Mesenchymal stem cell (in vitro differentiated cells and primary cell): ENCODE results near the gene ERGIC1.

Source experiments
- DNase-seq: peaks from one replicate; pipeline ENCODE4 v3.0.0-alpha.2; 2013
- H2AFZ ChIP-seq: one replicate; pipeline ENCODE4 v1.6.1; 2013; ENCODE audit warnings: low read depth, mild to moderate bottlenecking, control low read depth, inconsistent platforms, low read length, moderate library complexity
- H2AK5ac ChIP-seq: 2 replicates; pipeline ENCODE4 v1.6.1; 2013; ENCODE audit warnings: low read length, moderate library complexity, mild to moderate bottlenecking, inconsistent platforms; ENCODE audit not compliant: severe bottlenecking
- H2BK120ac ChIP-seq: one replicate; pipeline ENCODE4 v1.6.1; 2013; ENCODE audit warnings: low read depth, mild to moderate bottlenecking, inconsistent platforms, low read length, moderate library complexity
- H2BK12ac ChIP-seq, 2 experiments: one replicate each; pipeline ENCODE4 v1.6.1; 2013; ENCODE audit warnings: inconsistent platforms in 2 of 2, low read length in 2 of 2, mild to moderate bottlenecking in 2 of 2, moderate library complexity in 2 of 2, control low read depth in 1 of 2
- H2BK15ac ChIP-seq: one replicate; pipeline ENCODE4 v1.6.1; 2013; ENCODE audit warnings: mild to moderate bottlenecking, low read depth, inconsistent platforms; ENCODE audit not compliant: poor library complexity, severe bottlenecking
- H2BK5ac ChIP-seq: 2 replicates; pipeline ENCODE4 v1.6.1; 2013; ENCODE audit warnings: low read depth, mild to moderate bottlenecking, low read length, control low read depth, inconsistent platforms; ENCODE audit not compliant: poor library complexity, severe bottlenecking
- H3K14ac ChIP-seq, 2 experiments: one replicate each; pipeline ENCODE4 v1.6.1; 2013; ENCODE audit warnings: inconsistent platforms in 2 of 2, low read length in 2 of 2, control low read depth in 1 of 2, mild to moderate bottlenecking in 1 of 2, moderate library complexity in 1 of 2
- H3K18ac ChIP-seq, 2 experiments: one replicate each; pipeline ENCODE4 v1.6.1; 2013; ENCODE audit warnings: inconsistent platforms in 2 of 2, low read length in 2 of 2, control low read depth in 1 of 2, low read depth in 1 of 2, mild to moderate bottlenecking in 1 of 2
- H3K23ac ChIP-seq, 2 experiments: one replicate each; pipeline ENCODE4 v1.6.1; 2013; ENCODE audit warnings: inconsistent platforms in 2 of 2, low read length in 2 of 2, mild to moderate bottlenecking in 2 of 2, moderate library complexity in 2 of 2, control low read depth in 1 of 2
- H3K27ac ChIP-seq: 2 replicates; pipeline ENCODE4 v1.5.1; 2013; ENCODE audit warnings: mild to moderate bottlenecking, moderate library complexity, low read length, control low read depth, inconsistent platforms; ENCODE audit not compliant: poor library complexity, severe bottlenecking
- H3K27me3 ChIP-seq, 2 experiments: 2 replicates each; pipeline versions ENCODE4 v1.6.1 to v1.7.0; 2013; ENCODE audit warnings: low read length in 2 of 2, mild to moderate bottlenecking in 2 of 2, moderate library complexity in 2 of 2, control low read depth in 1 of 2, inconsistent platforms in 1 of 2; ENCODE audit not compliant: control insufficient read depth in 1 of 2, insufficient read depth in 1 of 2
- H3K36me3 ChIP-seq, 2 experiments: 2 replicates each; pipeline versions ENCODE4 v1.6.1 to v1.7.0; 2013; ENCODE audit warnings: low read length in 2 of 2, control low read depth in 1 of 2, inconsistent platforms in 1 of 2, low read depth in 1 of 2, mild to moderate bottlenecking in 1 of 2; ENCODE audit not compliant: insufficient read depth in 2 of 2, control insufficient read depth in 1 of 2
- H3K4ac ChIP-seq, 2 experiments: one replicate each; pipeline ENCODE4 v1.6.1; 2013; ENCODE audit warnings: inconsistent platforms in 2 of 2, low read length in 2 of 2, mild to moderate bottlenecking in 2 of 2, moderate library complexity in 2 of 2, control low read depth in 1 of 2, low read depth in 1 of 2
- H3K4me1 ChIP-seq: 2 replicates; pipeline ENCODE4 v1.6.1; 2013; ENCODE audit warnings: low read depth, low read length, control low read depth; ENCODE audit not compliant: control insufficient read depth, insufficient read depth
- H3K4me2 ChIP-seq: 2 replicates; pipeline ENCODE4 v1.6.1; 2013; ENCODE audit warnings: low read length, mild to moderate bottlenecking, inconsistent platforms; ENCODE audit not compliant: poor library complexity, severe bottlenecking
- H3K4me3 ChIP-seq, 2 experiments: 2 replicates each; pipeline versions ENCODE4 v1.5.1 to v1.7.0; 2013; ENCODE audit warnings: low read length in 2 of 2, mild to moderate bottlenecking in 2 of 2, control low read depth in 1 of 2, low read depth in 1 of 2; ENCODE audit not compliant: insufficient read depth in 1 of 2
- H3K79me1 ChIP-seq: replicated peaks from 2 replicates; pipeline ENCODE4 v1.6.1; 2013; ENCODE audit warnings: mild to moderate bottlenecking, control low read depth, low read length, inconsistent platforms; ENCODE audit not compliant: poor library complexity, severe bottlenecking
- H3K9ac ChIP-seq: 2 replicates; pipeline ENCODE4 v1.7.0; 2013; ENCODE audit warnings: mild to moderate bottlenecking, low read length, moderate library complexity
- H3K9me3 ChIP-seq: 2 replicates; pipeline ENCODE4 v1.7.0; 2013; ENCODE audit warnings: mild to moderate bottlenecking, low read length; ENCODE audit not compliant: control insufficient read depth
- H4K8ac ChIP-seq: one replicate; pipeline ENCODE4 v1.6.1; 2013; ENCODE audit warnings: inconsistent platforms, mild to moderate bottlenecking, low read length, moderate library complexity
- H4K91ac ChIP-seq: one replicate; pipeline ENCODE4 v1.6.1; 2013; ENCODE audit warnings: mild to moderate bottlenecking, low read length, inconsistent platforms
- WGBS: methylation state at CpG from one replicate; pipeline ENCODE4 v1.1.7; 2013; ENCODE audit warnings: mixed read lengths; 5-methylcytosine and 5-hydroxymethylcytosine counted together

ERGIC1 gene

DNA sequence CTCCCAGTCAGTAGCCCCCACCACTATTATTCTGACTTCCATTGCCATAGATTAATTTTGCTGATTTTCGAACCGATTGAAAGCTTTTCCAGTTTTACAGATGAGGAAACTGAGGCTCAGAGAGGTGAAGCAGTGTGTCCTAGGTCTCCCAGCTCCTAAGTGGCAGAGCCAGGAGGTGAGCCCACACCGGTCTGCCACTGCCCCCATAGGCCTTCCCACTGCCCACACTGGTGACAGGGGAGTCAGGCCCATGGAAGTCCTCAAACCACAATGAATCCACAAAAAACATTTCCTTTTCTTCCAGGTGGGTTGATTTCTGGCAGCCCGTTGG lies 70.2 kb downstream of the ERGIC1 start:
- DNase-seq = no peak
- WGBS = 88% methylated on average over 4 of the region's 4 CpGs
- H2BK120ac ChIP-seq = peak overlapping the region; percentile 59

DNA sequence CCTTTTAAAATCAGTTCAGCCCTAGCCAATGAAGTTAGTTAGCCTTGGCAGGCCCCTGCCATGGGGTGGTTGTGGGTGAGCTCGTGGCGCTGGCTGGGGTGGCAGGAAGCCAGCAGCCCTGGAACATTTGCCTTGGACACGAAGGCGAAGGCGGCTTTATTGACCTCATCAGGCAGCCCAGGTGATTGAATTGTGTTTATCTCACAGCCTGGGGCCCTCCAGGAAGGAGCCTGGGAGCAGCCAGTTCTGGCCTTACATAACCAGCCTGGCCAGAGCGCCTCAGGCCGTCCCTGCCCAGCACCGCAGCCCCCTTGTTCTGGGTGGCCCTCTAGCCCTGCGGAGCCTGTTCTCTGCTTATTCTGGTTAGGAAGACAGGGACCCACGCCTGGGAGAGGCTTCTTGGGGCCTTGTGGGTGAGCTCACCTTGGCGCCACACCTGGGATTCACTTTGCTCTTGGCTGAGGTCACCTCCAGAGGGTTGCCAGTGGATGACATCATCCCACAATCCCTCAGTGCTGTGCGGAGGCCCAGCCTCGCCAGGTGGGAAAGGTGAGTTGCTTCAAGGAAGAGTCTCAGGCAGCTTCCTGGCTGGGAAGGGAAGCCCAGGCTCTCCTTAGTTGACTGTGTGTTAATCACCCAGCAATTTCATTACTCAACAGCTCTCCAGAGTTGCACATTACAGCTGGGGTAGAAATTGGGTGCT lies 70.7 kb downstream of the ERGIC1 start:
- Histone ChIP-seq H2AK5ac (peak overlapping the region; percentile 98), H2AFZ (no peak overlapping the region), H3K14ac (no peak overlapping the region), H3K27me3 (no peaks in the 10 kb centered on the region), H2BK12ac (peak overlapping the region; percentile 34 to 94), H4K8ac (no peak overlapping the region), H3K23ac (peak overlapping the region in 1 of 2 experiments; percentile 38), H3K79me1 (peaks cover 8% of the 10 kb centered on the region), H3K18ac (peak overlapping the region; percentile 46 to 79), H3K9me3 (no peaks in the 10 kb centered on the region), H4K91ac (peak overlapping the region; percentile 75), H3K4me2 (no peak overlapping the region), H2BK120ac (peak overlapping the region; percentile 59), H3K27ac (peak overlapping the region; percentile 89), H2BK5ac (peak overlapping the region; percentile 91), H3K4me1 (peaks cover 64% of the 10 kb centered on the region), H2BK15ac (peak overlapping the region; percentile 44), H3K36me3 (peaks cover 13 to 25% of the 10 kb centered on the region in 2 experiments), H3K4me3 (no peak overlapping the region), H3K4ac (peak overlapping the region in 1 of 2 experiments; percentile 42), H3K9ac (peak overlapping the region; percentile 78)
- peak; percentile 87 for DNase-seq
- 77% methylated on average over 11 of the region's 13 CpGs for WGBS

More for the DNA sequence above, 70.2 kb downstream of the ERGIC1 start:
- peak overlapping the region; percentile 75 for H4K91ac ChIP-seq
- no peak overlapping the region for H3K23ac ChIP-seq
- no peak overlapping the region for H3K4me2 ChIP-seq
- peaks cover 10% of the 10 kb centered on the region for H3K79me1 ChIP-seq
- H2BK12ac ChIP-seq = peak overlapping the region; percentile 91 to 94
- H2BK15ac ChIP-seq = no peak overlapping the region
- peak overlapping the region; percentile 91 for H2BK5ac ChIP-seq
- no peak overlapping the region for H2AFZ ChIP-seq
- peak overlapping the region; percentile 78 for H3K9ac ChIP-seq
- peak overlapping the region; percentile 98 for H2AK5ac ChIP-seq
- no peak overlapping the region for H3K4me3 ChIP-seq
- H3K4me1 ChIP-seq = peaks cover 63% of the 10 kb centered on the region
- H3K4ac ChIP-seq = peak overlapping the region in 1 of 2 experiments; percentile 42
- H3K9me3 ChIP-seq = no peaks in the 10 kb centered on the region
- H3K14ac ChIP-seq = peak overlapping the region in 1 of 2 experiments; percentile 53
- peak overlapping the region; percentile 89 for H3K27ac ChIP-seq
- peaks cover 13 to 27% of the 10 kb centered on the region in 2 experiments for H3K36me3 ChIP-seq
- H4K8ac ChIP-seq = peak overlapping the region; percentile 69
- peak overlapping the region; percentile 59 to 79 for H3K18ac ChIP-seq
- no peaks in the 10 kb centered on the region for H3K27me3 ChIP-seq

DNA sequence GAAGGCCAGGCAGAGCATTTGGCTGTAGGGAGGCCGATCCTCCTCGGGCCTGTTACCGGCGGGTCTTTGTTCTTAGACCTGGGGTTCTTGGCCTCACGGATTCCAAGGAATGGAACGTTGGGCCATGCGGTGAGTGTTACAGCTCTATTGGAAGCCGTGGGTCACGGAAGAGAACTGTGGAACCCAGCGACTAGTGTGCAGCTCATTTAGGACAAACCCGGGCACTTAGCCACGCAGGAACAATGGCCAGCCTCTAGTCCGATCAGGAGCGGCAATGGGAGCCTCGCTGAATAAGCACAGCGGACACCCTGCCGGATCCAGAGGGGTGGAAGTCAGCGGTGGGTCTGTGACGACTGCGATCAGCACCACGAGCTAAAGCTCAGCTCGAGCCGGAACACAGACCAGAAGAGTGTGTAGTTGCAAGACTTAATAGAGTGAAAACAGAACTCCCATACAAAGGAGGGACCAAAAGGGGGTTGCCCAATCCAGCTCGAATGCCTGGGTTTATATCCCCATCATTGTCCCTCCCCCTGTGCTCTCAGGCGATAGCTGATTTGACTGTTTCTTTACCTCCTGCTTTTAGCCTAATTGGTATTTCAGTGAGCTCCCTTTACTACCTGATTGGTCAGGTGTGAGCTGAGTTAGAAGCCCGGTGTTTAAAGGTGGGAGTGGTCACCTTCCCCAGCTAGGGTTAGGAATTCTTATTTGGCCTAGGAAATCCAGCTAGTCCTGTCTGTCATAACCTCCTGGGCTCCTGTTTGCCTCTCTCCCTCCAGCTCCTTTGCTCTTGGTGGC lies 71.5 kb downstream of the ERGIC1 start:
- Histone ChIP-seq H4K91ac (no peak overlapping the region), H3K4me1 (peaks cover 59% of the 10 kb centered on the region), H2AK5ac (peak overlapping the region; percentile 98), H3K23ac (no peak overlapping the region), H3K9ac (peak overlapping the region; percentile 33), H2BK5ac (no peak overlapping the region), H2BK120ac (no peak overlapping the region), H3K27me3 (no peaks in the 10 kb centered on the region), H3K79me1 (peaks cover 3% of the 10 kb centered on the region), H3K36me3 (peaks cover 8 to 21% of the 10 kb centered on the region in 2 experiments), H2BK15ac (peak overlapping the region; percentile 13), H2AFZ (no peak overlapping the region), H2BK12ac (peak overlapping the region; percentile 6 to 61), H3K4me3 (no peak overlapping the region), H3K18ac (peak overlapping the region; percentile 25 to 46), H3K4me2 (no peak overlapping the region), H3K4ac (no peak overlapping the region), H3K14ac (no peak overlapping the region), H4K8ac (no peak overlapping the region), H3K9me3 (no peaks in the 10 kb centered on the region), H3K27ac (peak overlapping the region; percentile 89)
- WGBS = 95% methylated on average over 26 of the region's 26 CpGs
- no peak for DNase-seq

DNA sequence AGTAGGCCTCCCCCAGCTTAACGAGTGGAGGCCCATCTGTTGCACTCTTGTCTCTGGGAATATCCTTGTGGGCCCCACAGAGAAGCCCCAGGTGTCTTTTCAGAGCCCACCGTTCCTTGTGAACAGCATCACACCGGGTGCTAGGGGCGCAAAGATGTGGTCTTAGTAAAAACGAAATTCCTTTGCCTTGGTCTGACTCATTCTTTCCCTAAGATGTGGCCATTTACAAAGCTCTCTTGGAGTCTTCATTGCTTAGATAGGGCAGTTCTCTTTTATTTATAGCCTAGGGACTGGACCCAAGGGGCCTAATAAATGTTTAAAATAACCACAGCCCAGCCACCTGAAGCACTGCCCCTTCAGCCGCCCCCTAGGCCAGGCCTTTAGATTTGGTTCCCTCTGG lies 72.4 kb downstream of the ERGIC1 start:
- no peaks in the 10 kb centered on the region for H3K9me3 ChIP-seq
- peaks cover 8 to 16% of the 10 kb centered on the region in 2 experiments for H3K36me3 ChIP-seq
- H3K4ac ChIP-seq = no peak overlapping the region
- peak overlapping the region; percentile 38 for H2AK5ac ChIP-seq
- peak overlapping the region; percentile 17 for H2BK15ac ChIP-seq
- no peak overlapping the region for H3K23ac ChIP-seq
- H2AFZ ChIP-seq = no peak overlapping the region
- peak overlapping the region; percentile 3 to 6 for H2BK12ac ChIP-seq
- DNase-seq = peak; percentile 87
- H3K4me2 ChIP-seq = no peak overlapping the region
- H4K91ac ChIP-seq = no peak overlapping the region
- peak overlapping the region; percentile 33 for H3K9ac ChIP-seq
- no peaks in the 10 kb centered on the region for H3K27me3 ChIP-seq
- no peak overlapping the region for H3K14ac ChIP-seq
- 49% methylated on average over 6 of the region's 6 CpGs for WGBS
- no peak overlapping the region for H2BK5ac ChIP-seq
- H3K27ac ChIP-seq = peak overlapping the region; percentile 30
- peak overlapping the region; percentile 46 to 81 for H3K18ac ChIP-seq
- no peak overlapping the region for H3K4me3 ChIP-seq
- peaks cover 3% of the 10 kb centered on the region for H3K79me1 ChIP-seq
- peaks cover 58% of the 10 kb centered on the region for H3K4me1 ChIP-seq
- H4K8ac ChIP-seq = peak overlapping the region; percentile 36
- H2BK120ac ChIP-seq = peak overlapping the region; percentile 9
